ENCODE measurements around the gene RPN2. TPM values are rescaled to one million over a fixed set of nuclear protein-coding genes. Genes with fewer than 3 reads are reported as not detected.

RPN2 gene
- total and polyA plus RNA-seq, 2 donors (not counting 1 experiment from before 2014, with no cell fraction given), result 80.2 to 87.3 TPM

DNA sequence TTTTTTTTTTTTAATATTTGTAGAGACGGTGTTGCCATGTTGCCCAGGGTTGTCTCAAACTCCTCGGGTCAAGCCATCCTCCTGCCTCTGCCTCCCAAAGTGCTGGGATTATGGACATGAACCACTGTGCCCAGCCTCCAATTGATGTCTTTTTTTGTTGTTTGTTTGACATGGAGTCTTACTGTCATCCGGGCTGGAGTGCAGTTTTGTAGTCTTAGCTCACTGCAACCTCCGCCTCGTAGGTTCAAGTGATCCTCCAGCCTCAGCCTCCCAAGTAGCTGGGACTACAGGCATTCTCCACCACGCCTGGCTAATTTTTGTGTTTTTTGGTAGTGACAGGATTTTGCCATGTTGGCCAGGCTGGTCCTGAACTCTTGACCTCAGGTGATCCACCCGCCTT, 9.7 kb downstream of the RPN2 start:
- Histone ChIP-seq H3K4me3 (ENCODE audit: control extremely low read depth in 1 of 5, extremely low read depth in 1 of 5, insufficient read depth in 1 of 5, low read depth in 2 of 5, low read length in 4 of 5) (no peak overlapping the region), H2AFZ (ENCODE audit: insufficient read depth, low read depth, low read length, poor library complexity, severe bottlenecking) (no peak overlapping the region), H3K9me3 (ENCODE audit: control extremely low read depth in 1 of 3, control insufficient read depth in 2 of 3, insufficient read depth in 1 of 3, low read length in 2 of 3) (no peaks in the 10 kb centered on the region), H3K4me1 (ENCODE audit: control insufficient read depth in 2 of 2, insufficient read depth in 2 of 2, low read length in 2 of 2) (peaks cover 20 to 28% of the 10 kb centered on the region in 2 donors), H3K27ac (ENCODE audit: low read length in 2 of 2) (no peak overlapping the region), H3K4me2 (replicated peaks; ENCODE audit: low read depth, low read length, poor library complexity, severe bottlenecking) (no peak overlapping the region), H3K27me3 (replicated peaks in 1 of 4; ENCODE audit: control extremely low read depth in 1 of 4, control insufficient read depth in 3 of 4, insufficient read depth in 4 of 4, low read length in 3 of 4) (no peaks in the 10 kb centered on the region), H4K20me1 (ENCODE audit: control insufficient read depth, insufficient read depth, low read length, poor library complexity, severe bottlenecking) (peaks cover 43% of the 10 kb centered on the region), H3K9ac (ENCODE audit: low read length) (no peak overlapping the region), H3K79me2 (ENCODE audit: control insufficient read depth, insufficient read depth, low read length) (peaks cover 83% of the 10 kb centered on the region), H3K36me3 (replicated peaks in 1 of 2; ENCODE audit: control extremely low read depth in 1 of 2, control insufficient read depth in 1 of 2, extremely low read depth in 1 of 2, insufficient read depth in 2 of 2, low read length in 1 of 2) (peaks cover 0 to 54% of the 10 kb centered on the region in 2 experiments)
- ATAC-seq (ENCODE audit: low read depth) (no peak), DNase-seq (no peak)
- CTCF ChIA-PET, result interaction anchor here (0.9 to 9.0 kb wide), 3 partner anchors 9 to 118 kb away, joined by 3 to 79 read pairs (median 6); partner anchors contain the start of genes MROH8 and RPN2
- POLR2A ChIA-PET, result no interaction called here
- no peak overlapping the region for H3K4me3 Mint-ChIP-seq
- WGBS (ENCODE audit: insufficient coverage), result 94% methylated on average over 2 of the region's 7 CpGs
- H3K27me3 Mint-ChIP-seq, result no peaks in the 10 kb centered on the region
- H3K27ac Mint-ChIP-seq, result no peak overlapping the region
- H3K9me3 Mint-ChIP-seq (ENCODE audit: insufficient read depth), result no peaks in the 10 kb centered on the region
- intact Hi-C loops (cut with micrococcal nuclease), result no loop called here
- H3K4me1 Mint-ChIP-seq, result peaks cover 44% of the 10 kb centered on the region
- TF ChIP-seq, protein P1, sequence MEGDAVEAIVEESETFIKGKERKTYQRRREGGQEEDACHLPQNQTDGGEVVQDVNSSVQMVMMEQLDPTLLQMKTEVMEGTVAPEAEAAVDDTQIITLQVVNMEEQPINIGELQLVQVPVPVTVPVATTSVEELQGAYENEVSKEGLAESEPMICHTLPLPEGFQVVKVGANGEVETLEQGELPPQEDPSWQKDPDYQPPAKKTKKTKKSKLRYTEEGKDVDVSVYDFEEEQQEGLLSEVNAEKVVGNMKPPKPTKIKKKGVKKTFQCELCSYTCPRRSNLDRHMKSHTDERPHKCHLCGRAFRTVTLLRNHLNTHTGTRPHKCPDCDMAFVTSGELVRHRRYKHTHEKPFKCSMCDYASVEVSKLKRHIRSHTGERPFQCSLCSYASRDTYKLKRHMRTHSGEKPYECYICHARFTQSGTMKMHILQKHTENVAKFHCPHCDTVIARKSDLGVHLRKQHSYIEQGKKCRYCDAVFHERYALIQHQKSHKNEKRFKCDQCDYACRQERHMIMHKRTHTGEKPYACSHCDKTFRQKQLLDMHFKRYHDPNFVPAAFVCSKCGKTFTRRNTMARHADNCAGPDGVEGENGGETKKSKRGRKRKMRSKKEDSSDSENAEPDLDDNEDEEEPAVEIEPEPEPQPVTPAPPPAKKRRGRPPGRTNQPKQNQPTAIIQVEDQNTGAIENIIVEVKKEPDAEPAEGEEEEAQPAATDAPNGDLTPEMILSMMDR (IDR thresholded peaks at IDR 0.05), result no peak
- TF ChIP-seq EZH2 (IDR thresholded peaks at IDR 0.05; ENCODE audit: borderline replicate concordance, insufficient read depth, low read depth, low read length, poor library complexity, severe bottlenecking), result no peak

DNA sequence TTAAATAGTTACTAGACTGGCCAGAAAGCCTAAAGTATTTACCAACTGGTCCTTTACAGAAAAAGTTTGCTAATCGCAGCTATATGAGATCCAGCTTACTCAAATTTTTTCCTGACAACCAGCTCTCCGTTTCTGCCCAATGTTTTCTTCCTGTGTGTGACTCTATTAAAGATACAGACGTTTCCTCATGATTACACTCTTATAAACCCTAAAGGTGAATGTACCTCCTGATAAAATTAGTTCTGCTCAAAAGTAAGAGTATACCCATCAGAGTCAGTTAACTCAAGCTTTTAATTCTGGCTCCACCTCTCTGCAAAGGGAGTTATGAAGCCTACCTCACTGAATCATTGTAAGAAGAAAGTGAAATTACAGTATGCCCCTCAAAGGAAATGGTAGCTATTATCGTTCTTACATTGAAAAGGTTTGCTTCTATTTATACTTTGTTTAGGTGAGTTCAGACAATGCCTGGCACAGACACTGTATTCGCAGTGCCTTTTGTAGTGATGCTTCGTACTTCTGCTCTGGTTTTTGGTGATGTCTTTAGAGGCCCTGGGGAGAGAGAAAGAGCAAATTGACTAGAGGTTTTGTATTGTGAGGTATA, 10.4 kb downstream of the RPN2 start:
- DNase-seq, result no peak
- intact Hi-C loops (cut with micrococcal nuclease), result loop anchor here (10.0 kb wide), 1 partner anchor 805 kb away; no protein-coding TSS in a partner anchor
- ChIA-PET POLR2A (interaction anchor here (2.0 kb wide), 1 partner anchor 11 kb away, joined by 8 read pairs; the partner anchor contains the start of genes MROH8 and RPN2), CTCF (interaction anchor here (0.8 to 17.7 kb wide), 9 partner anchors 8 to 343 kb away, joined by 3 to 307 read pairs (median 6); partner anchors contain the start of genes BLCAP, MROH8 and RPN2)
- no peaks in the 10 kb centered on the region for H3K27me3 Mint-ChIP-seq
- peak overlapping the region; percentile 5 for H2AFZ ChIP-seq (ENCODE audit: insufficient read depth, low read depth, low read length, poor library complexity, severe bottlenecking)
- peak overlapping the region; percentile 12 for H3K4me2 ChIP-seq (replicated peaks; ENCODE audit: low read depth, low read length, poor library complexity, severe bottlenecking)
- no peak for ATAC-seq (ENCODE audit: low read depth)
- no peak overlapping the region for H3K9ac ChIP-seq (ENCODE audit: low read length)
- H3K4me1 Mint-ChIP-seq, result peaks cover 44% of the 10 kb centered on the region
- H3K4me3 Mint-ChIP-seq, result peak overlapping the region; percentile 11
- H3K27ac Mint-ChIP-seq, result peak overlapping the region; percentile 42
- H3K79me2 ChIP-seq (ENCODE audit: control insufficient read depth, insufficient read depth, low read length), result peaks cover 81% of the 10 kb centered on the region
- H3K9me3 Mint-ChIP-seq (ENCODE audit: insufficient read depth), result no peaks in the 10 kb centered on the region
- peaks cover 0 to 51% of the 10 kb centered on the region in 2 experiments for H3K36me3 ChIP-seq (replicated peaks in 1 of 2; ENCODE audit: control extremely low read depth in 1 of 2, control insufficient read depth in 1 of 2, extremely low read depth in 1 of 2, insufficient read depth in 2 of 2, low read length in 1 of 2)
- 63% methylated on average over 4 of the region's 6 CpGs for whole genome bisulfite sequencing (ENCODE audit: insufficient coverage)
- peaks cover 41% of the 10 kb centered on the region for H4K20me1 ChIP-seq (ENCODE audit: control insufficient read depth, insufficient read depth, low read length, poor library complexity, severe bottlenecking)
- TF ChIP-seq, protein P1 (IDR thresholded peaks at IDR 0.05), result no peak
- no peak for TF ChIP-seq EZH2 (IDR thresholded peaks at IDR 0.05; ENCODE audit: borderline replicate concordance, insufficient read depth, low read depth, low read length, poor library complexity, severe bottlenecking)
- no peaks in the 10 kb centered on the region for H3K9me3 ChIP-seq (ENCODE audit: control extremely low read depth in 1 of 3, control insufficient read depth in 2 of 3, insufficient read depth in 1 of 3, low read length in 2 of 3)
- no peaks in the 10 kb centered on the region for H3K27me3 ChIP-seq (replicated peaks in 1 of 4; ENCODE audit: control extremely low read depth in 1 of 4, control insufficient read depth in 3 of 4, insufficient read depth in 4 of 4, low read length in 3 of 4)
- H3K4me3 ChIP-seq (ENCODE audit: control extremely low read depth in 1 of 5, extremely low read depth in 1 of 5, insufficient read depth in 1 of 5, low read depth in 2 of 5, low read length in 4 of 5), result no peak overlapping the region
- peak overlapping the region in 1 of 2 donors; percentile 47 for H3K27ac ChIP-seq (ENCODE audit: low read length in 2 of 2)
- H3K4me1 ChIP-seq (ENCODE audit: control insufficient read depth in 2 of 2, insufficient read depth in 2 of 2, low read length in 2 of 2), result peaks cover 15 to 27% of the 10 kb centered on the region in 2 donors

All from B cell (primary cell).